Body of pancreas (tissue), 4 donors: ENCODE measurements around the gene C2orf76.

Source experiments
- CTCF ChIP-seq, 7 experiments: fragments of 450-650 bp in 4 of 7; fragments of 200-600 bp in 3 of 7; sonication (generic) in 3 of 7; IDR thresholded peaks; one replicate each; pipeline ENCODE4 v1.5.1; 2016 to 2019; ENCODE audit warnings: antibody characterized with exemption in 7 of 7
- POLR2A ChIP-seq, 3 donors: fragments of 450-650 bp; IDR thresholded peaks; one replicate each; pipeline ENCODE4 v1.6.1; 2016; ENCODE audit warnings: antibody characterized with exemption in 3 of 3, mild to moderate bottlenecking in 2 of 3

GRCh38 chr2:119308793-119309330 is 57.8 kb downstream of the C2orf76 start:
- TF ChIP-seq CTCF (IDR thresholded peaks at IDR 0.05) (no peak), POLR2A (IDR thresholded peaks at IDR 0.05) (no peak)
